Liver (tissue), 3 donors: ENCODE results near the gene ALDH1L1.

Experiments
- EGR1 ChIP-seq, 2 donors: IDR thresholded peaks; 2 replicates each; pipeline ENCODE4 v1.6.1; 2016 to 2018; ENCODE audit warnings: antibody characterized with exemption in 2 of 2, low read depth in 2 of 2
- FOXA1 ChIP-seq: IDR thresholded peaks from 2 replicates; pipeline ENCODE4 v1.6.1; 2016; ENCODE audit warnings: antibody characterized with exemption
- GABPA ChIP-seq, 2 donors: IDR thresholded peaks in 1 of 2; conservative IDR thresholded peaks in 1 of 2; 2 replicates each; pipeline ENCODE4 v1.6.1; 2016; ENCODE audit warnings: antibody characterized with exemption in 2 of 2, mild to moderate bottlenecking in 1 of 2, moderate library complexity in 1 of 2
- HNF4A ChIP-seq, 2 donors: conservative IDR thresholded peaks; 2 replicates each; pipeline ENCODE4 v1.6.1; 2016; ENCODE audit warnings: antibody characterized with exemption in 2 of 2, mild to moderate bottlenecking in 2 of 2
- JUND ChIP-seq, 2 donors: IDR thresholded peaks; 2 replicates each; pipeline ENCODE4 v1.6.1; 2016; ENCODE audit warnings: antibody characterized with exemption in 2 of 2
- MAX ChIP-seq: IDR thresholded peaks from 2 replicates; pipeline ENCODE4 v1.6.1; 2016; ENCODE audit warnings: antibody characterized with exemption
- RAD21 ChIP-seq, 2 donors: IDR thresholded peaks; 2 replicates each; pipeline ENCODE4 v1.6.1; 2016; ENCODE audit warnings: antibody characterized with exemption in 2 of 2, mild to moderate bottlenecking in 2 of 2
- RXRA ChIP-seq, 2 donors: IDR thresholded peaks; 2 replicates each; pipeline ENCODE4 v1.6.1; 2017 to 2018; ENCODE audit warnings: antibody characterized with exemption in 2 of 2, mild to moderate bottlenecking in 1 of 2
- SP1 ChIP-seq: IDR thresholded peaks from 2 replicates; pipeline ENCODE4 v1.6.1; 2018; ENCODE audit warnings: antibody characterized with exemption, mild to moderate bottlenecking
- TAF1 ChIP-seq: conservative IDR thresholded peaks from 2 replicates; pipeline ENCODE4 v1.6.1; 2016; ENCODE audit warnings: antibody characterized with exemption, mild to moderate bottlenecking
- YY1 ChIP-seq: IDR thresholded peaks from 2 replicates; pipeline ENCODE4 v1.6.1; 2016; ENCODE audit warnings: antibody characterized with exemption, mild to moderate bottlenecking
- ZBTB33 ChIP-seq: IDR thresholded peaks from 2 replicates; pipeline ENCODE4 v1.6.1; 2016; ENCODE audit warnings: antibody characterized with exemption
- TF ChIP-seq, protein P1 (sequence below): fragments of 150-350 bp; IDR thresholded peaks from 2 replicates; pipeline ENCODE4 v1.5.1; 2017; ENCODE audit warnings: improper control_type of control experiment, low read depth, low read length; ENCODE audit not compliant: missing input control
- TF ChIP-seq, protein P2 (sequence below): IDR thresholded peaks from 2 replicates; pipeline ENCODE4 v1.6.1; 2016; ENCODE audit warnings: antibody characterized with exemption, mild to moderate bottlenecking
- donor health status: healthy.
- donor health status: healthy.

DNA sequence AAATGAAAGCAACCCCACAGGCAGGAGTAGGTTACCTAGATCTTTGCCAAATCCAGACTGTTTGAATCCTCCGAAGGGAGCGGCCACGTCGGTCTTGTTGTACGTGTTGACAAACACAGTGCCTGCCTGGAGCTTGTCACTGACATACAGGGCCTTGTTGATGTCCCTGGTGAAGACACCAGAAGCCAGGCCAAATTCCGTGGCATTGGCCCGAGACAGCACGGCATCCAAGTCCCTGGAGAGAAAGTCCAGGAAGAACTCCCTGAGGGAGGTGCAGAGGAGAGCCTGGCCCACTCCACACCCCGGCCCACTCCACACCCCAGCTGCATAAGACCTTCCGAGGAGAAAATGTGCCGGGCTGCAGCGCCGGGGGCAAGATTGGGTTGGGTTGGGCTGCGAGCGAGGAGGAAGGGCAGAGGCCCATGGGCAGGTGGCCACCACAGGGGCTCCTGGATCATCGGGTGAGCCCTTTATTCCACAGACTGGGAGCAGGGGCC is 74.6 kb downstream of the ALDH1L1 start:
- no peak for TF ChIP-seq RXRA (IDR thresholded peaks at IDR 0.05)
- TF ChIP-seq, protein P1, sequence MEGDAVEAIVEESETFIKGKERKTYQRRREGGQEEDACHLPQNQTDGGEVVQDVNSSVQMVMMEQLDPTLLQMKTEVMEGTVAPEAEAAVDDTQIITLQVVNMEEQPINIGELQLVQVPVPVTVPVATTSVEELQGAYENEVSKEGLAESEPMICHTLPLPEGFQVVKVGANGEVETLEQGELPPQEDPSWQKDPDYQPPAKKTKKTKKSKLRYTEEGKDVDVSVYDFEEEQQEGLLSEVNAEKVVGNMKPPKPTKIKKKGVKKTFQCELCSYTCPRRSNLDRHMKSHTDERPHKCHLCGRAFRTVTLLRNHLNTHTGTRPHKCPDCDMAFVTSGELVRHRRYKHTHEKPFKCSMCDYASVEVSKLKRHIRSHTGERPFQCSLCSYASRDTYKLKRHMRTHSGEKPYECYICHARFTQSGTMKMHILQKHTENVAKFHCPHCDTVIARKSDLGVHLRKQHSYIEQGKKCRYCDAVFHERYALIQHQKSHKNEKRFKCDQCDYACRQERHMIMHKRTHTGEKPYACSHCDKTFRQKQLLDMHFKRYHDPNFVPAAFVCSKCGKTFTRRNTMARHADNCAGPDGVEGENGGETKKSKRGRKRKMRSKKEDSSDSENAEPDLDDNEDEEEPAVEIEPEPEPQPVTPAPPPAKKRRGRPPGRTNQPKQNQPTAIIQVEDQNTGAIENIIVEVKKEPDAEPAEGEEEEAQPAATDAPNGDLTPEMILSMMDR = no peak
- no peak for TF ChIP-seq SP1
- no peak for TF ChIP-seq GABPA (IDR thresholded peaks at IDR 0.05 in 1 of 2, conservative IDR thresholded peaks at IDR 0.05 in 1 of 2)
- no peak for TF ChIP-seq RAD21 (IDR thresholded peaks at IDR 0.05)
- TF ChIP-seq, protein P2, sequence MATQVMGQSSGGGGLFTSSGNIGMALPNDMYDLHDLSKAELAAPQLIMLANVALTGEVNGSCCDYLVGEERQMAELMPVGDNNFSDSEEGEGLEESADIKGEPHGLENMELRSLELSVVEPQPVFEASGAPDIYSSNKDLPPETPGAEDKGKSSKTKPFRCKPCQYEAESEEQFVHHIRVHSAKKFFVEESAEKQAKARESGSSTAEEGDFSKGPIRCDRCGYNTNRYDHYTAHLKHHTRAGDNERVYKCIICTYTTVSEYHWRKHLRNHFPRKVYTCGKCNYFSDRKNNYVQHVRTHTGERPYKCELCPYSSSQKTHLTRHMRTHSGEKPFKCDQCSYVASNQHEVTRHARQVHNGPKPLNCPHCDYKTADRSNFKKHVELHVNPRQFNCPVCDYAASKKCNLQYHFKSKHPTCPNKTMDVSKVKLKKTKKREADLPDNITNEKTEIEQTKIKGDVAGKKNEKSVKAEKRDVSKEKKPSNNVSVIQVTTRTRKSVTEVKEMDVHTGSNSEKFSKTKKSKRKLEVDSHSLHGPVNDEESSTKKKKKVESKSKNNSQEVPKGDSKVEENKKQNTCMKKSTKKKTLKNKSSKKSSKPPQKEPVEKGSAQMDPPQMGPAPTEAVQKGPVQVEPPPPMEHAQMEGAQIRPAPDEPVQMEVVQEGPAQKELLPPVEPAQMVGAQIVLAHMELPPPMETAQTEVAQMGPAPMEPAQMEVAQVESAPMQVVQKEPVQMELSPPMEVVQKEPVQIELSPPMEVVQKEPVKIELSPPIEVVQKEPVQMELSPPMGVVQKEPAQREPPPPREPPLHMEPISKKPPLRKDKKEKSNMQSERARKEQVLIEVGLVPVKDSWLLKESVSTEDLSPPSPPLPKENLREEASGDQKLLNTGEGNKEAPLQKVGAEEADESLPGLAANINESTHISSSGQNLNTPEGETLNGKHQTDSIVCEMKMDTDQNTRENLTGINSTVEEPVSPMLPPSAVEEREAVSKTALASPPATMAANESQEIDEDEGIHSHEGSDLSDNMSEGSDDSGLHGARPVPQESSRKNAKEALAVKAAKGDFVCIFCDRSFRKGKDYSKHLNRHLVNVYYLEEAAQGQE = no peak
- TF ChIP-seq JUND (IDR thresholded peaks at IDR 0.05) = no peak
- TF ChIP-seq ZBTB33 = no peak
- no peak for TF ChIP-seq FOXA1
- no peak for TF ChIP-seq TAF1
- TF ChIP-seq YY1 = no peak
- no peak for TF ChIP-seq MAX
- no peak for TF ChIP-seq EGR1 (IDR thresholded peaks at IDR 0.05; ENCODE audit: low read depth in 2 of 2)
- TF ChIP-seq HNF4A (conservative IDR thresholded peaks at IDR 0.05) = no peak
